Neural progenitor cell (in vitro differentiated cells): Measurements from ENCODE around the gene TLCD1. TPM values are rescaled to one million over a fixed set of nuclear protein-coding genes. Genes with fewer than 3 reads are reported as not detected.
"Not testable (repeated sequence)": the region's sequence is repeated elsewhere in the genome, so short reads cannot be mapped to it uniquely, and the experiment has no call there.

Experiments used
- DNase-seq: peaks from one replicate; pipeline ENCODE4 v3.0.0-alpha.2; 2016; ENCODE audit warnings: low spot score
- H2AFZ ChIP-seq: fragments of 200-600 bp; sonication (generic); replicated peaks from 2 replicates; pipeline ENCODE4 v1.6.1; 2016; ENCODE audit warnings: antibody characterized with exemption
- H3F3A ChIP-seq: fragments of 200-600 bp; sonication (generic); 2 replicates; pipeline ENCODE4 v1.6.1; 2016; ENCODE audit warnings: antibody characterized with exemption, low read depth
- H3K27ac ChIP-seq: fragments of 200-600 bp; sonication (generic); 2 replicates; pipeline ENCODE4 v1.5.1; 2016; ENCODE audit warnings: mild to moderate bottlenecking
- H3K27me3 ChIP-seq: fragments of 200-600 bp; sonication (generic); 2 replicates; pipeline ENCODE4 v1.6.1; 2016; ENCODE audit warnings: mild to moderate bottlenecking, moderate library complexity
- H3K36me3 ChIP-seq: fragments of 200-600 bp; sonication (generic); 2 replicates; pipeline ENCODE4 v1.5.1; 2016
- H3K4me1 ChIP-seq: fragments of 200-600 bp; sonication (generic); 2 replicates; pipeline ENCODE4 v1.6.1; 2016; ENCODE audit warnings: mixed run types
- H3K4me2 ChIP-seq: fragments of 200-600 bp; sonication (generic); 2 replicates; pipeline ENCODE4 v1.6.1; 2016
- H3K4me3 ChIP-seq: fragments of 200-600 bp; sonication (generic); 2 replicates; pipeline ENCODE4 v1.5.1; 2016
- H3K79me2 ChIP-seq: fragments of 200-600 bp; sonication (generic); 2 replicates; pipeline ENCODE4 v1.6.1; 2016; ENCODE audit warnings: low read depth
- H3K9ac ChIP-seq: fragments of 200-600 bp; sonication (generic); 2 replicates; pipeline ENCODE4 v1.6.1; 2016
- H3K9me3 ChIP-seq: fragments of 200-600 bp; sonication (generic); 2 replicates; pipeline ENCODE4 v1.5.1; 2016; ENCODE audit warnings: low read depth
- H4K20me1 ChIP-seq: fragments of 200-600 bp; sonication (generic); 2 replicates; pipeline ENCODE4 v1.6.1; 2016; ENCODE audit warnings: low read depth
- H3K27ac Mint-ChIP-seq: 3 replicates; pipeline ENCODE4 v1.8.0; 2021; ENCODE audit warnings: mixed read lengths
- H3K27me3 Mint-ChIP-seq: 2 replicates; pipeline ENCODE4 v1.8.0; 2022; ENCODE audit warnings: low read depth, mild to moderate bottlenecking, inconsistent platforms, moderate library complexity, mixed read lengths; ENCODE audit not compliant: insufficient read depth
- H3K36me3 Mint-ChIP-seq: 3 replicates; pipeline ENCODE4 v1.8.0; 2021; ENCODE audit warnings: mixed read lengths
- H3K4me1 Mint-ChIP-seq: 3 replicates; pipeline ENCODE4 v1.8.0; 2021; ENCODE audit warnings: mixed read lengths
- H3K4me3 Mint-ChIP-seq: 3 replicates; pipeline ENCODE4 v1.8.0; 2021; ENCODE audit warnings: mild to moderate bottlenecking, moderate library complexity, mixed read lengths
- H3K9me3 Mint-ChIP-seq: 3 replicates; pipeline ENCODE4 v1.8.0; 2020; ENCODE audit warnings: mixed read lengths
- CTCF ChIP-seq: fragments of 200-600 bp; sonication (generic); IDR thresholded peaks from 2 replicates; pipeline ENCODE4 v1.5.1; 2017; ENCODE audit warnings: antibody characterized with exemption, mild to moderate bottlenecking
- EZH2 ChIP-seq: fragments of 200-600 bp; sonication (generic); IDR thresholded peaks from 2 replicates; pipeline ENCODE4 v1.6.1; 2017; ENCODE audit warnings: antibody characterized with exemption, mild to moderate bottlenecking, moderate library complexity
- EZH2phosphoT487 ChIP-seq: fragments of 200-600 bp; sonication (generic); IDR thresholded peaks from 2 replicates; pipeline ENCODE4 v1.6.1; 2017; ENCODE audit warnings: antibody characterized with exemption
- total RNA-seq: library from RNA; depleted of rRNA; stranded (reverse); fragments of >200 nt; gene quantifications from 2 replicates; pipeline ENCODE4 v1.2.3, GENCODE V29; 2015; ENCODE audit warnings: low replicate concordance

Gene TLCD1
- total RNA-seq, 1 donor from 2014 or later, result 13.4 TPM

GRCh38 chr17:28722417-28723158 lies 3.4 kb downstream of the TLCD1 start:
- Histone ChIP-seq H3K4me1 (peaks cover 42% of the 10 kb centered on the region), H3K36me3 (peaks cover 7% of the 10 kb centered on the region), H3K27ac (no peak overlapping the region), H2AFZ (no peak overlapping the region), H3K27me3 (no peaks in the 10 kb centered on the region), H3K4me2 (peak overlapping the region; percentile 32), H4K20me1 (peaks cover 58% of the 10 kb centered on the region), H3K9me3 (no peaks in the 10 kb centered on the region), H3F3A (peaks cover 88% of the 10 kb centered on the region), H3K4me3 (peak overlapping the region; percentile 4), H3K9ac (no peak overlapping the region), H3K79me2 (peaks cover 53% of the 10 kb centered on the region)
- Mint-ChIP-seq H3K36me3 (peaks cover 26% of the 10 kb centered on the region), H3K9me3 (no peaks in the 10 kb centered on the region), H3K27ac (no peak overlapping the region), H3K27me3 (peaks cover 6% of the 10 kb centered on the region), H3K4me1 (peaks cover 61% of the 10 kb centered on the region), H3K4me3 (peak overlapping the region; percentile 41)
- no peak for DNase-seq
- no peak for TF ChIP-seq EZH2phosphoT487

GRCh38 chr17:28720997-28721329 lies 5.1 kb downstream of the TLCD1 start:
- Histone ChIP-seq H3F3A (peaks cover 80% of the 10 kb centered on the region), H4K20me1 (peaks cover 58% of the 10 kb centered on the region), H3K9ac (peak overlapping the region; percentile 87), H3K4me1 (peaks cover 49% of the 10 kb centered on the region), H3K79me2 (peaks cover 66% of the 10 kb centered on the region), H3K4me2 (peak overlapping the region; percentile 99), H3K4me3 (peak overlapping the region; percentile 88)
- not testable (repeated sequence) for H2AFZ ChIP-seq, H3K9me3 ChIP-seq, DNase-seq, H3K27me3 ChIP-seq, H3K27ac Mint-ChIP-seq, H3K27me3 Mint-ChIP-seq, H3K36me3 ChIP-seq, H3K9me3 Mint-ChIP-seq, H3K27ac ChIP-seq
- H3K36me3 Mint-ChIP-seq, result peaks cover 26% of the 10 kb centered on the region
- H3K4me3 Mint-ChIP-seq, result peak overlapping the region; percentile 97
- H3K4me1 Mint-ChIP-seq, result peaks cover 66% of the 10 kb centered on the region

- Mint-ChIP-seq H3K4me3 (peak overlapping the region; percentile 97), H3K4me1 (peaks cover 68% of the 10 kb centered on the region)
Observed at GRCh38 chr17:28720247-28720996, 5.6 kb downstream of the TLCD1 start.

GRCh38 chr17:28719021-28719433 lies 7.0 kb downstream of the TLCD1 start:
- peaks cover 7% of the 10 kb centered on the region for H3K36me3 ChIP-seq
- H3K4me1 ChIP-seq, result peaks cover 38% of the 10 kb centered on the region
- H3K4me2 ChIP-seq, result peak overlapping the region; percentile 99
- TF ChIP-seq CTCF, result no peak
- TF ChIP-seq EZH2, result no peak
- no peak for TF ChIP-seq EZH2phosphoT487
- H3K79me2 ChIP-seq, result peaks cover 63% of the 10 kb centered on the region
- H3K36me3 Mint-ChIP-seq, result peaks cover 43% of the 10 kb centered on the region
- peak overlapping the region; percentile 97 for H3K27ac Mint-ChIP-seq
- peak overlapping the region; percentile 97 for H3K4me3 Mint-ChIP-seq
- H3K27ac ChIP-seq, result peak overlapping the region; percentile 54
- H3F3A ChIP-seq, result peaks cover 62% of the 10 kb centered on the region
- no peaks in the 10 kb centered on the region for H3K9me3 Mint-ChIP-seq
- peak overlapping the region; percentile 88 for H3K4me3 ChIP-seq
- peaks cover 6% of the 10 kb centered on the region for H3K27me3 Mint-ChIP-seq
- no peaks in the 10 kb centered on the region for H3K9me3 ChIP-seq
- H3K9ac ChIP-seq, result no peak overlapping the region
- peaks cover 59% of the 10 kb centered on the region for H3K4me1 Mint-ChIP-seq
- H4K20me1 ChIP-seq, result peaks cover 41% of the 10 kb centered on the region
- DNase-seq, result no peak
- H2AFZ ChIP-seq, result no peak overlapping the region
- H3K27me3 ChIP-seq, result no peaks in the 10 kb centered on the region

More at GRCh38 chr17:28720247-28720996, 5.6 kb downstream of the TLCD1 start:
- Histone ChIP-seq H3F3A (peaks cover 74% of the 10 kb centered on the region), H3K4me3 (peak overlapping the region; percentile 88), H3K79me2 (peaks cover 71% of the 10 kb centered on the region), H3K9ac (peak overlapping the region; percentile 87), H3K9me3 (no peaks in the 10 kb centered on the region), H3K27ac (peak overlapping the region; percentile 19), H2AFZ (peak overlapping the region; percentile 28), H4K20me1 (peaks cover 55% of the 10 kb centered on the region), H3K4me2 (peak overlapping the region; percentile 99), H3K4me1 (peaks cover 46% of the 10 kb centered on the region), H3K36me3 (peaks cover 7% of the 10 kb centered on the region), H3K27me3 (no peaks in the 10 kb centered on the region)
- peak overlapping the region; percentile 97 for H3K27ac Mint-ChIP-seq
- TF ChIP-seq EZH2phosphoT487 (no peak), CTCF (peak; percentile 41)
- H3K9me3 Mint-ChIP-seq, result no peaks in the 10 kb centered on the region
- DNase-seq, result no peak
- peaks cover 6% of the 10 kb centered on the region for H3K27me3 Mint-ChIP-seq
- peaks cover 30% of the 10 kb centered on the region for H3K36me3 Mint-ChIP-seq
